CD1c-positive myeloid dendritic cell (primary cell): ENCODE data around the gene HIBADH.
"Not testable (repeated sequence)": the region's sequence is repeated elsewhere in the genome, so short reads cannot be mapped to it uniquely, and the experiment has no call there.

Source experiments
- DNase-seq: peaks from one replicate; pipeline ENCODE4 v3.0.0-alpha.2; 2016; ENCODE audit errors: extremely low spot score

The HIBADH gene

DNA sequence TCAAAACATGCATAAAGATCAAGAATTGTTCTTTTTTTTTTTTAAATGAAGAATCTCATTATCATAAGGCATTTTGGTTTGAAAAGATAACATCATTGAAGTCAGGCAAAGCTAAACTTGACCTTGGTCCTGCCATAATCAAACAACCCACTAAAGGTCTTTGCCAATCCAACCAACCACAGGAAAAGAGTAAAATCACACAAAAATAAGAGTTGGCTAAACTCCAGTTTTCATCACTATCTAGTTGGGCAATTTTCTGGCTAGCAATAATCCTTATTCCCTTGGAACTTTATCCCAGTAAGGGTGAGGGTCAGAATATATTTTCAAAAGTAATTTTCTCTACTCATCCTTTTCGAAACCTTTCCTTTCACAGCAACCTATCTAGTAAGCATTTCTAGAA, 62.4 kb downstream of the HIBADH start:
- no peak for DNase-seq

DNA sequence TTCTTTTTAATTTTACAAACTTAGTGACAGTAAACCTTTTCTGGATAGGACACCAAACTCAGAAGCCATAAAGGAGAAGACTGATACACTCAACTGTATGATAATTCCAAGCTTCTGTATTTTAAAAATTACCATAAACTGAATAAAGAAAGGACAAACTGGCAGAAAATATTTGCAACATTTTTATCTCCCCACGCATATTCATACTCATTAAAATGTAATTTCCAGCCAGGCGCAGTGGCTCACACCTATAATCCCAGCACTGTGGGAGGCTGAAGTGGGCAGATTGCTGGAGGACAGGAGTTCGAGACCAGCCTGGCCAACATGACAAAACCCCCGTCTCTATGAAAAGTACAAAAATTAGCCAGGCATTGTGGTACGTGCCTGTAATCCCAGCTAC, 67.7 kb downstream of the HIBADH start:
- no peak for DNase-seq

DNA sequence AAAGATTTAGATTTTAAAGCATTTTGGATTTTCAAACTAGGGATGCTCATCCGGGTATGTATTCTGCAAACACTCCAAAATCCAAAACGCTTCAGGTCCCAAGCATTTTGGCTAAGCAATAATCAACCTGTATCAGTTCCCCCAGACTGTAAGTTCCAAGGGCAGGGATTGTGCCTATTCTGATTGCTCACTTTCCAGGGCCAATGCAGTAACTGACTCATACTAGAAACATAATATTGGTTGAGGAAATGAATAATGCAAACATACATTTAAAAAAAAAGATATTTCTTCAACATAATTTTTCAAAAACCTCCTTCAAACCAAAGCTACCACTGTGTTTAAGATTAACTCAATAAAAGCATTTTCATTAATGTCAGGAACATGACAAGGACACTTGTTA, 69.5 kb downstream of the HIBADH start:
- no peak for DNase-seq

GRCh38 chr7:27590416-27590815, 72.3 kb downstream of the HIBADH start:
- DNase-seq, result no peak

DNA sequence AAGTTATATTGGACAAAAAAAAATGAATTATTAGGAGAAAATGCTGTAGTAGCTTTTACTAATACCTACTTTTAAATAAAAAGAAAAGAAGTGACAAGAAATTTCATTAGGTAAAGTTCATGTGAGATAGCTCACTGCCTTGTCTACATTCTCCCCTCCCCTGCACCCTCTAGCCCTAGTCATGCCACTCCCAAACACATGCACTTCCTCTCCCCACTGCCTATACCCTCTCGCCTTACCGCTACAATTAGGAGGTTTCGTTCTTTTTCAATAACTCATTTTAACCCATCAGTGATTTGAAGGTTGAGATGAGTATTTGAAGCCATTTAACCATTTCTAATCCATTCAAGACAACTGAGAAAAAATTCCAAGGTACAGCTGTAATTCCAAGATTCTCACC, 75.3 kb downstream of the HIBADH start:
- no peak for DNase-seq

- no peak for DNase-seq
These were observed 75.9 kb downstream of the HIBADH start for GRCh38 chr7:27586825-27587224.

GRCh38 chr7:27585781-27586447, 76.8 kb downstream of the HIBADH start:
- no peak for DNase-seq

- no peak for DNase-seq
These were observed 80.8 kb downstream of the HIBADH start for GRCh38 chr7:27581906-27582305.

- no peak for DNase-seq
These were observed 81.6 kb downstream of the HIBADH start for GRCh38 chr7:27581119-27581518.

GRCh38 chr7:27579565-27579964, 83.1 kb downstream of the HIBADH start:
- no peak for DNase-seq

DNA sequence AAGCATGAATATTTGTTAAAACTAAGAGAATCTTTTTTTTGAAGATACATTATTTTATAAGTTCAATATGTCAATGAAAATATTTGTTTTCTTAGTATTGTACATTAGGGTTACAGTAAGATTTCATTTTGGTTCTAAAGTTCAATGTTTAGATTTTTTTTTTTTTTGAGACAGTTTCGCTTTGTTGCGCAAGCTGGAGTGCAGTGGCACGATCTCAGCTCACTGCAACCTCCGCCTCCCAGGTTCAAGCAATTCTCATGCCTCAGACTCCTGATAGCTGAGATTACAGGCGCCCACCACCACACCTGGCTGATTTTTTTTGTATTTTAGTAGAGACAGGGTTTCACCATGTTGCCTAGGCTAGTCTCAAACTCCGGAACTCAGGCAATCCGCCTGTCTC, 84.5 kb downstream of the HIBADH start:
- not testable (repeated sequence) for DNase-seq

DNA sequence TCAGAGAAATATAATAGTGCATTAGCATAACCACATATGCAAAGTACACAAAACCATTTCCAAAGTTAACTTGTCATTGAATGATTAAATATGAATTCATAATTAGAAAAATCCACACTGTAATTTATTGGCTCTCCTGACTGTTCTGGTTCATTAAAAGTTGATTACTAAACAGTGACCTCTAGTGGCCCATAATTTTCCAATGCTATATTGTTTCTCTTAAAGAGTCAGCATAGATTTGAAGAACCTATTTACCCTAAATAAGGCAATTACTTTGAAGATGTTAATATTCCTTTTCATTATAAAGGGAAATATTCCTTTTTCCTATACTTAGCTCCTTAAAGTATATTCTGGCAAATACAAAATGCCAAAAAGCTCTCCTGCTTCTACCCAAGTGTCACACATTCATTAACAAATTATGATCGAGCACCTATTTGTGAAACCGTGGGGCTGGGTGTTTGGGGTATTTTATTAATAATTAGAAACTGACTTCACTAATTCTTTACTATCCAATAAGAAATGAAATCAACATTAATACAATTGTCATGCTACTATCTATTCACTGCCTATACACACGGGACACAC, 86.2 kb downstream of the HIBADH start:
- DNase-seq, result peak; percentile 62

- no peak for DNase-seq
These were observed 87.1 kb downstream of the HIBADH start for GRCh38 chr7:27575613-27576012.

DNA sequence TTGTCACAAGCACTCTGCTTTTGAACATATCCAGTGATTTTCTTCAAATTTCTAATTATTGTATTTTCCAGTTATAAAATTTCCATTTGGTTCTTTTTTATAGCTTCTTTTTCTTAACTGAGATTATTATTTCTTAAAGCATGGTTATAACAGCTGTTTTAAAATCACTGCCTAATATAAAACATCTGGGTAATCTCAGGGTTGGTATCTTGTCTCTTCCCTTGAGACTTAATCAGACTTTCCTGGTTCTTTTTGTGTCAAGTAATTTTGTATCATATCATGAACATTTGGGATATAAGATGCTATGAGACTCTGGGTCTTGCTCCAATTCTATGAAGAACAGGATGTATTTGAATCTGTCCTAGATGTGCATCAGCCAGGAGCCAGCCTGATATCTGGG, 93.6 kb downstream of the HIBADH start:
- no peak for DNase-seq

- no peak for DNase-seq
These were observed 95.4 kb downstream of the HIBADH start for GRCh38 chr7:27567266-27567665.

- DNase-seq, result no peak
These were observed 97.7 kb downstream of the HIBADH start for GRCh38 chr7:27564881-27565482.

DNA sequence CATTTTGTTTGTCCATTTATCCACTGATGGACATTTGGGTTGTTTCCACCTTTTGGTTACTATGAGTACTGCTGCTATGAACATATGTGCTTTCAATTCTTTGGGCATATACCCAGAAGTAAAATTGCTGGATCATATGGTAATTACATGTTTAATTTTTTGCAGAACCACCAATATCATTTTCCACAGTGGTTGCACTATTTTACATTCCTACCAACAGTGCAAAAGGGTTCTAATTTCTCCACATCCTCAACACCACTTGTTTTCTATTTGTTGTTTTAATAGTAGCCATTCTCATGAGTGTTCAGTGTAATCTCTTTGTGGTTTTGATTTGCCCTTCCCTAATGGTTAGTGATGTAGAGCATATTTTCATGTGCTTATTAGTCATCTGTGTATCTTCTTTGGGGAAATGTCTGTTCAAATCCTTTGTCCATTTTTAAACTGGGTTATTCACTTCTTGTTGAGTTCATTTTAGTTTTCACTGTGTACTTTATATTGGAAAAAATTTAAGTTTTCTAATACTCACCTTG, 101.9 kb downstream of the HIBADH start:
- DNase-seq, result no peak

- no peak for DNase-seq
These were observed 107.0 kb downstream of the HIBADH start for GRCh38 chr7:27555670-27556069.

DNA sequence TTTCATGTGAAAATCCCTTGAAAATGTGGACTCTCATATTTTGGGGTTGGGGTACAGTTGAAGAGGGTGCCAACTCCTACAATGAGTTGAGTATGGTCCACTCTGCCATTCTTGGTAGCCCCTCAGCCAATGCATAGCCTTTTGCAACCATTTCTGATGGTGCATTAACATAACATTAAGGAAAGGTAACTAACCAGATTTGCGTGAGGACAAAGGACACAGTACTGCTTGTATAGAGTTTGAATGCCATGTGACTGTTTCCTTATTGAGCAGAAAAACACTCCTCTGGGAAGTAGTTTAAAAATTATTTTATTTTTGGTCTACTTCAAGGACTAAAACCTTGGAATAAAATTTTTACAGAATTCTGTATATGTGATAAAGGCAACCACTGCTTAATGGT, 107.9 kb downstream of the HIBADH start:
- no peak for DNase-seq

GRCh38 chr7:27553273-27553672, 109.4 kb downstream of the HIBADH start:
- DNase-seq, result no peak

DNA sequence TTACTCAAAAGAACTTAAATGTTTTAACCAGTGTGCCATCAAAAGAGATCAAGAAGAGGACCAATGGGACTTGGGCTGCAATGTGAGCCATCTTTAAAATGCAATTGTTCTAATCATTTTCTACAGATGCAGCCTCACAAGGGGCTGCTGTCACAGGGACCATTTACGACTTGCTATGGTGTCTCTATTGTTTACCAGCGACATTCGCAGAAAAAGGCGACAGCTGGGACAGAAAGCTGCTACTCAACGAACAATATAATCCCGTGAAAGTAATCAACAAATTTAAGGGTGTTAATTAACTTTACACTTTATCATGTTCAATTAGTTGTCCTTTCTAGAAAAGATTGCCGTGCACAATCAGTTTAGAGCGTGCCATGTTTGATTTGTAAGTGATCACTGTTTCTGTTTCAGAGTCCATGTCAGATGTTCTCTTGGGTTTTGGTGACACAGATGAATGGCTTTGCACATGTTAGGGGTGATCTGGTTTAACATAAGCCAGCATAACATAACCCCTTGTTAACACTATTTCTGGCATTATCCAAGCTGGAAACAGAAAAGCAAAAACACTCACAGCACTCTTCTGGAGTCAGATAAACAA, 110.8 kb downstream of the HIBADH start:
- DNase-seq, result no peak

DNA sequence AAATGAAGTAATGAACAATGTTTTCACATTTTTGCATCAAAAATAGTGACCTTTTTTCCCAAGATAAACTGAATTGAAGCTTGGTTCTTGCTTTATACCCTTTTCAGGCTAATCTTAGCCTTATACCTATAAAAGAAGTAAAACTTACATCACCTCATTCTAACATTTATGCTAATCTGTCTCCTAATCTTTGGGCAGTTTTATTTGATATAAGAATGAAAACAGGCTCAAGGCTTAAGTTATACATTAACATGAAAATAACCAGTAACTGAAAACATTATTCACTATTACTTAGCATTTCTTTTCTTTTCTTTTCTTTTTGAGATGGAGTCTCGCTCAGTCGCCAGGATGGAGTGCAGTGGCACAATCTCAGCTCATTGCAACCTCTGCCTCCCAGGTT, 113.1 kb downstream of the HIBADH start:
- DNase-seq, result no peak

- no peak for DNase-seq
These were observed 114.4 kb downstream of the HIBADH start for GRCh38 chr7:27548304-27548703.
